Lower lobe of right lung (tissue), 2 donors: ENCODE measurements around the gene OR2S2. TPM values are rescaled to one million over a fixed set of nuclear protein-coding genes. Genes with fewer than 3 reads are reported as not detected.
A peak's percentile ranks its signal among the peaks of the same experiment; 100 is the strongest.
"Not testable (repeated sequence)": the region's sequence is repeated elsewhere in the genome, so short reads cannot be mapped to it uniquely, and the experiment has no call there.

ENCODE experiments used
- ATAC-seq, 2 donors: fragments of 200-7000 bp; cut with Tn5 transposase; one replicate each; pipeline ENCODE4 v1.9.1; 2020 to 2022; ENCODE audit warnings: mild to moderate bottlenecking in 2 of 2, moderate library complexity in 2 of 2
- DNase-seq: peaks from one replicate; pipeline ENCODE4 v3.0.0-alpha.2; 2020
- H3K27ac ChIP-seq: fragments of 200-600 bp; one replicate; pipeline ENCODE4 v1.8.0; 2022
- H3K27me3 ChIP-seq: fragments of 200-600 bp; one replicate; pipeline ENCODE4 v1.8.0; 2022; ENCODE audit warnings: low read depth
- H3K36me3 ChIP-seq: fragments of 200-600 bp; one replicate; pipeline ENCODE4 v1.8.0; 2022; ENCODE audit warnings: mild to moderate bottlenecking
- H3K4me1 ChIP-seq: fragments of 200-600 bp; one replicate; pipeline ENCODE4 v1.8.0; 2022
- H3K4me3 ChIP-seq: fragments of 200-600 bp; one replicate; pipeline ENCODE4 v1.8.0; 2022; ENCODE audit warnings: mild to moderate bottlenecking
- H3K9me3 ChIP-seq: fragments of 200-600 bp; one replicate; pipeline ENCODE4 v1.8.0; 2022
- CTCF ChIP-seq: fragments of 200-600 bp; IDR thresholded peaks from one replicate; pipeline ENCODE4 v1.8.0; 2022; ENCODE audit warnings: antibody characterized with exemption, mild to moderate bottlenecking
- intact Hi-C: fragments of 100-400 bp; cut with DNase I; formaldehyde crosslinking; loops from one replicate; pipeline ENCODE4 v1.11.0; 2022
- total RNA-seq: library from RNA; stranded (reverse); fragmentation: NEBNext Ultra II Directional; extraction: Animal tissue kit (Norgen Biotek cat#: 25700); gene quantifications from one replicate; pipeline ENCODE4 v1.2.1, GENCODE V29; 2021
- donor health status: DM: no; HTN: yes; CAD: no; lungs with severe emphysema.

The OR2S2 gene
- total RNA-seq, 1 donor from 2014 or later, result not detected

DNA sequence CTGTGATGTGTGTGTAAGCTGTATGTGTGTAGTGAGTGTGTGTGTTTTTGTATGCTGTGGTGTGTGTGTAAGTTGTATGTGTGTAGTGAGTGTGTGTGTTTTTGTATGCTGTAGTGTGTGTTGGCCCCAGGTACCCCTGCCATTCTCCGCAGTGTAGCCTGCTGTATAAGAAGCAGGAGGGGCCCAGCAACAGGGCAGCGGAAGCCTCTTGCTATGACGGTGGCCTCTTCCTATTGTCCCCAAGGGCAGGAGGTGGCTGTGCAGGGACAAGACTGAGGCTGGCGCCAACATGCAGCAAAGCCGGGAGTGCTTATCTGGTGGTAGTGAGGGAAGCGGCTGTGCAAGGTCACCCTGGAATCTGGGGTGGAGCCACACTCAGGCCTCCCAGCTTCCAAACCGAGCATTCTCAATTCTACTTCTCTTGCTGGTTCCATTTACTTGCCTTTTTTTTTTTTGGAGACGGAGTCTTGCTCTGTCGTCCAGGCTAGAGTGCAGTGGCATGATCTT, 43.6 kb downstream of the OR2S2 start:
- H3K4me3 ChIP-seq, result no peak overlapping the region
- no peaks in the 10 kb centered on the region for H3K36me3 ChIP-seq
- no peak for TF ChIP-seq CTCF
- H3K27ac ChIP-seq, result peak overlapping the region; percentile 54
- intact Hi-C loops, result no loop called here
- ATAC-seq (peak; percentile 67 to 71), DNase-seq (peak; percentile 73)
- H3K9me3 ChIP-seq, result no peaks in the 10 kb centered on the region
- peaks cover 23% of the 10 kb centered on the region for H3K4me1 ChIP-seq
- no peaks in the 10 kb centered on the region for H3K27me3 ChIP-seq

DNA sequence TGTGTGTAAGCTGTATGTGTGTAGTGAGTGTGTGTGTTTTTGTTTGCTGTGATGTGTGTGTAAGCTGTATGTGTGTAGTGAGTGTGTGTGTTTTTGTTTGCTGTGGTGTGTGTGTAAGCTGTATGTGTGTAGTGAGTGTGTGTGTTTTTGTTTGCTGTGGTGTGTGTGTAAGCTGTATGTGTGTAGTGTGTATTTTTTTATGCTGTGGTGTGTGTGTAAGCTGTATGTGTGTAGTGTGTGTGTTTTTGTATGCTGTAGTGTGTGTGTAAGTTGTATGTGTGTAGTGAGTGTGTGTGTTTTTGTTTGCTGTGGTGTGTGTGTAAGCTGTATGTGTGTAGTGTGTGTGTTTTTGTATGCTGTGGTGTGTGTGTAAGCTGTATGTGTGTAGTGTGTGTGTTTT, 44.5 kb downstream of the OR2S2 start:
- H3K4me3 ChIP-seq, H3K36me3 ChIP-seq, H3K27me3 ChIP-seq, ATAC-seq, H3K27ac ChIP-seq, H3K9me3 ChIP-seq, intact Hi-C loops, DNase-seq: not testable (repeated sequence)
- H3K4me1 ChIP-seq, result peaks cover 32% of the 10 kb centered on the region

DNA sequence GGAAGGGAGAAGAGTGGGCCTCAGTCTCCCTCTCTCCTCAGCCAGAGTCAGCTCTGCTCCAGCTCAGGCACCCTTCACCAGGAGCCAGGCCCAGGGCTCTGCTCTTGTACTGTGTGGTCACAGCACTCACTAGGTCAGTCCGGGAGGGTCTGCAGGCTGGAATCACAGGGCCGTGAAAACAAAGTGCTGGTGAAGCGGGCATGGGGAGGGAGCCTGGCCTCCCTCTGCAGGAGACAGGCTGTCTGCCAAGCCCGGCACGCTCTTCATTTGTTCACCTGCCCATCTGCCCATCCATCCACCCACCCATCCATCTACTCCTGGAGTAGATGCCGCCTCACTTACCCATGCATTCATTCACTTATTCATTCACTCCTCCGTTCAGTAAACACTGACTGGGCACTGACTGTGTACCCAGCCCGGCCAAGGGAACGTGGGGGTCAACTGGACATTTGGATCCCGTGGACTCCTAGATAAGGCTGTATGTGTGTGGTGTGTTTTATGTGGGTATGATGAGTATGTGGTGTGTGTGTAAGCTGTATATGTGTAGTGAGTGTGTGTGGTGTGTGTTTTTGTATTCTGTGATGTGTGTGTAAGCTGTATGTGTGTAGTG, 45.1 kb downstream of the OR2S2 start:
- Histone ChIP-seq H3K27ac (peak overlapping the region; percentile 93), H3K4me1 (peaks cover 37% of the 10 kb centered on the region)

GRCh38 chr9:35911690-35912089, 46.3 kb downstream of the OR2S2 start:
- Histone ChIP-seq H3K27ac (peak overlapping the region; percentile 93), H3K4me1 (peaks cover 50% of the 10 kb centered on the region), H3K4me3 (peak overlapping the region; percentile 39), H3K36me3 (no peaks in the 10 kb centered on the region), H3K27me3 (no peaks in the 10 kb centered on the region), H3K9me3 (no peaks in the 10 kb centered on the region)
- ATAC-seq, result no peak
- no peak for TF ChIP-seq CTCF
- intact Hi-C loops, result no loop called here
- DNase-seq, result no peak

More for the DNA sequence above, 45.1 kb downstream of the OR2S2 start:
- intact Hi-C loops, result no loop called here
- Histone ChIP-seq H3K9me3 (no peaks in the 10 kb centered on the region), H3K4me3 (peak overlapping the region; percentile 39), H3K36me3 (no peaks in the 10 kb centered on the region), H3K27me3 (no peaks in the 10 kb centered on the region)
- ATAC-seq, result no peak
- no peak for TF ChIP-seq CTCF
- DNase-seq, result no peak

DNA sequence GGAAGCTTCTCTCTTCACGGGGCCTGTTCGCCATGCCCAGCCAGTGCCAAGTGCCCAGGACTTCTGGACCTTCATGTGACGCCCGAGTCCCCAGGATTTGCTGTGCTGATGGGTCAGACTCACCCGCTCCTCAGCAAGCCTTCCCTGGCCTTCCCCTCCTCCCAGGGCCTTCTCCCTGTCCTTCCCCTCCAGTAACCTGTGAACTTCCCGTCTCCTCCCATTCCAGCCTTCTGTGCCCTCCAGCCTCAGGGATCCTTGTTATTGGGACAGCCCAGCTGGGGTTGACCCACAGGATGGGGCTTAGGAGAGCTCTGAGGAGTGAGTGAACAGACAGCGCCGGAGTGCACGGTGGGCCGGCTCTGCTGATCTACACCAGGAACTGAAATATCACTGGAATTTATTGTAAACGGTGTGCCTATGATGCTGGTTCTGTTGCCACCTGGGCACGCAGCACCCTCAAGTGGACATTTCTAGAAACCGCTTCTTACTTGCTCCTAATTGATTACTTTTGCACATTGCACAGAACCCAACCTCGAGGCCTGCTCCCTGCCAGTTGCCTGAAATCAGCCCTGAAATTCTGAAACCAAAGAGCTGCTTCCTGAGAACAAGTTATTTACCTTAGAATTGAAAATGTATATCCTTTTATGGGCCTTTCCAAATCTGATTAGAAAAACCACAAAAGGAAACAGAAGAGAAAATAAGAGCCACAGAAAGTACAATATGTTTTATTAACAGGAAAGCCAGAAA, 47.2 kb downstream of the OR2S2 start:
- no peaks in the 10 kb centered on the region for H3K9me3 ChIP-seq
- H3K4me3 ChIP-seq, result peak overlapping the region; percentile 39
- intact Hi-C loops, result no loop called here
- peak; percentile 53 for TF ChIP-seq CTCF
- H3K27me3 ChIP-seq, result no peaks in the 10 kb centered on the region
- peak overlapping the region; percentile 93 for H3K27ac ChIP-seq
- ATAC-seq (peak in 1 of 2 donors; percentile 15), DNase-seq (peak; percentile 55)
- peaks cover 57% of the 10 kb centered on the region for H3K4me1 ChIP-seq
- no peaks in the 10 kb centered on the region for H3K36me3 ChIP-seq
